NCI-H345 treated with DMSO at 0.1 percent for 48 hours (cell line): ENCODE results near the gene SLC38A10.
A peak's percentile ranks its signal among the peaks of the same experiment; 100 is the strongest.

Experiments
- DNase-seq: peaks from one replicate; lab custom pipeline; 2025; ENCODE audit not compliant: unreplicated experiment; lab: John Stamatoyannopoulos, UW

SLC38A10 gene

GRCh38 chr17:81258292-81258691 is 36.8 kb downstream of the SLC38A10 start:
- no peak for DNase-seq

GRCh38 chr17:81257533-81257932 is 37.6 kb downstream of the SLC38A10 start:
- no peak for DNase-seq

- DNase-seq = no peak
Observed at GRCh38 chr17:81256616-81257015, 38.5 kb downstream of the SLC38A10 start.

DNA sequence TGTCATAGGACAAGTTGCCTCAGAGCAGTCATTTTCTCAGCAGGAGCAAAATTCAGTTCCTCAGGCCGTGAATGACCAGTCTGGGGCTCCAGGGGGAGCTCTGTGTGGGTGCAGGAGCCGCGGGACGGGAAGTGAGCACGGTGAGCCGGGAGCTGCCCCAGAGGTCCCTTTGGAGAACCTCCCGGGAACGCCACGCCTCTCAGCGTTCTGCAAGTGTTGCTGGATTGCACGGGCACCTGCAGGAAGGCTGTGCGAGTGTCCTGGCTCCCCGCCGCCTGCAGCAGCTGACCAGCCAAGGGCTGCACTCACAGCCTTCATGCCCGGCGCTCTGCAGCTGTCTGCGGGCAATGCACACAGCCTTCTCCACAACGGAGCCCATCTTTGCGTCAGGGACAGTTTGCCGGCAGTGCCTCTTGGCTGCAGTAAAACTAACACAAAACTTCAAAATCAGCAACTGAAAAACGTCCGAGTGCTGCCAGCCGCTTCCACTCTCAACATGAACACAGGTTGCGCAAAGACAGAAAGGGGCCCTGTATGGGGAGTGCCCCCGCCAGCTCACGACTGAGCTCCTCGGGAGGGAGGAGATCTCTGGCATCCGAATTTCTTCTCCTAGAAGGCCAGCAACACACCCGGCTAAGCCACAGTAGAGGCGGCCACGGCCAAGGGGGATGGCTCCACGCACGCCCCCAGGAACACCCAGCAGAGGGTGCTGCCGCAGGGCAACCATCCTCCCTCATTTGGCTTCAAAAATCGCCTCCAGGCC is 40.0 kb downstream of the SLC38A10 start:
- no peak for DNase-seq

DNA sequence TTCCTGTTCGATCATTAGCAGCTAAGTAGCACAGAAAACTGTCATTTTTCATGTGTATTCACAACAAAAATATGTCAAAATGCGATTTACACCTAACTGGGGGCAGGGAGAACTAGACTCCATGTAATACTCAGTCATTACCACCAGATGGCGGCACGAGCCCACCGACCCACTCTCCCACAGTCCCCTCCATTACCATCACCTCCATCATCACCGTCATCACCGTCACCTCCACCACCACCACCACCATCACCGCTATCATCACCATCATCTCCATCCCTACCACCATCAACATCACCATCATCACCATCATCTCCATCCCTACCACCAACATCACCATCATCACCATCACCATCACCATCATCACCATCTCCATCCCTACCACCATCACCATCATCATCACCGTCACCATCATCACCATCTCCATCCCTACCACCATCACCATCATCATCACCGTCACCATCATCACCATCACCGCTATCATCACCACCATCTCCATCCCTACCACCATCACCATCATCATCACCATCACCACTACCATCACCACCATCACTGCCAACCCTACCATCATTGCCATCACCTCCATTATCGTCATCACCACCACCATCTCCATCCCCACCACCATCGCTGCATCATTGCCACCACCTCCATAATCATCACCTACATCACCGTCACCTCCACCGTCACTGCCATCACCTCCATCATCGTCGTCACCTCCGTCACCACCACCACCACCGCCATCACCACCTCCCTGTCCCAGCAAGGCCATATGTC is 41.6 kb downstream of the SLC38A10 start:
- peak; percentile 43 for DNase-seq

GRCh38 chr17:81252987-81253329 is 42.1 kb downstream of the SLC38A10 start:
- no peak for DNase-seq

DNA sequence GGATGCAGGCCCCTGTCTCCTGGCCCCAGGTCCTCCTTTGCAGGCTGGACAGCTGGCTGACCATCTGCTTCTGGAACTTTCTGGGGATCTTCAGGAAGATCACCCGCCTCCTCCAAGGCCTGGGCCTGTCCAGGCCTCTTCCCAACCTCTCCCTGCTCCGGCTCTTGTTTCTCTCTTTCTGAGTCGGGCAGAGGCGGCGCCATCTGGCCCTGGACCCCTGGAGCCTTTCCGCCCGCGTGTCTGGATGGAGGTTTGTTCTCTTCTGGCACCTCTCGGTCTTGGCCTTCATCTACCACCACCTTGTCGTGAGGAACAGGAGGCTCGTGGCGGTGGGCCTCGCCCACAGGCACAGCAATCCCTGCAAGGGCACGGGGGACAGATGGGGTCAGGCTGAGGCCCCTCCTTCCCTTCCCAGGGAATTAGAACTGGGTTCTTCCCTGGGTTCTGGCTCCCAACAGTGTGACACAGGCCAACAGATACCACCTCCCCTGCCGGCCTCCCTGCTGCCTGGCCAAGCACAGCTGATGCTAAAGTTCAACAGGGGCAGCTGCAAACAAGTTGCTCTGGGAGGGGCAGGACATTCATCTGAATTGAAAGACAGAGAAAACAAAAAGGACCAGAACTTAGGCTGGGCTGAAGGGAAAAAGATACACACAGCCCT is 42.7 kb downstream of the SLC38A10 start:
- DNase-seq = peak; percentile 10

DNA sequence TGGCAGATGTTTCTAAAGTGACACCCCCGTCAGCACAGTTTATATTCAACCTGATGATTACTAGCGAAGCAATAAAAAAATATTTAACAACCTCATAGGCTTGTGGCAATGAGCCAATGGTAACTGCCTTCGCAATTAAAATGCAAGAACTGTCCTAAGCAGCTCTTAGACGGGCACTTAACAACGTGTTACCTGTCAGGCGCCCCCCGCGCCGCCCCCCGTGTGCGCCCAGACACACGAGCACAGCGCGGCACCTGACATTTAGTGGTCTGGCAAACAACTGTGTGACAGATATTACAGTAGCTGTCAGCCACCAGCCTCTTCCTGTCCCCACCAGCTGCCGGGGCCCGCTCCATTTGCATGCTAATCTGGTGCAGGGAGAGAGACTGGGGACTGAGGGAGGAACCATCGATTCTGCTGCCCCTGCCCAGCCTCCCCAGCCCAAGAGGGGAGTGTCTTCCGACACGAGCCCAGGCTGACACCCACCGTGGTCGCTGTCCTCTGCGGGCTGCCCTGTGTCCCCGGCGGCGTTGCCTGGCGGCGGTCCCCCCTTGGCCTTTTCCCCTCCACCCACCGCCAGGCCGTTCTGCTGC is 43.3 kb downstream of the SLC38A10 start:
- DNase-seq = peak; percentile 97

GRCh38 chr17:81251094-81251708 is 43.9 kb downstream of the SLC38A10 start:
- DNase-seq = peak; percentile 97

DNA sequence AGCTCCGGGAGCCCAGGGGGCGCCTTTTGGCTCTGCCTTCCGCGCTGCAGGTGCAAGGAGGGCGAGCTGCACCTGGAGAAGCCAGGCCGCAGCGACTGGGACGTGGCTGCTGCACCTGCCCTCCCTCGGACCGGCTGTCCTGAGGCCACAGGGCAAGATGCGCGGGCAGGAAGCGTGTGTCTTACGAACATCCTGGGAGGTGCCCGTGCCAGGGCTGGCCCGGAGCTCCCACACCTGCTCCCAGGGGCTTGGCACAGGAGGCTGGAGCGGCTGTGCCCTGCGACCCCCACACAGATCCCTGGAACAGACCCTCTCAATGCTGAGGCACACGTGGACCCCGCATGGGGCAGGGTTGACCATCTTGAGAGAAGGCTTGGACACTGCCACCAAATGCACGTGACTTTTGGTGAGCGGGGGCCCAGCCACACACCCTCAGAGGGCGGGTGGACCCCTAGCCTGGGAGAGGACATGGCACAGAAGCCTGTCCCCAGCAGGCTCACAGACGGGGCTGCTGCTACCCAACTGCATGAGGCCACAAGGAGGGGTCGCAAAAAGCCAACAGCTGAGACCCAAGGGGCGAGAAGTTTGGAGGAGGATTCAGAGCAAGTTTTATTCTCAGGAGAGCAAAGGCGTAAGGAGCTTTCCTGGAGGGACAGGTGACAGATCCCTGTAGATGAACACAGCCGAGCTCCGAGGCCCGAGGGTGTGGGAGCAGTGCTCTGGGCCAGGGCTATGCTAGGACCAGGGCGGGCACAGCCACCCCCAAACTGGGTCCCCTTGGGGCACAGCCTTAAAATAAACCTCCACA is 44.6 kb downstream of the SLC38A10 start:
- peak; percentile 39 for DNase-seq

DNA sequence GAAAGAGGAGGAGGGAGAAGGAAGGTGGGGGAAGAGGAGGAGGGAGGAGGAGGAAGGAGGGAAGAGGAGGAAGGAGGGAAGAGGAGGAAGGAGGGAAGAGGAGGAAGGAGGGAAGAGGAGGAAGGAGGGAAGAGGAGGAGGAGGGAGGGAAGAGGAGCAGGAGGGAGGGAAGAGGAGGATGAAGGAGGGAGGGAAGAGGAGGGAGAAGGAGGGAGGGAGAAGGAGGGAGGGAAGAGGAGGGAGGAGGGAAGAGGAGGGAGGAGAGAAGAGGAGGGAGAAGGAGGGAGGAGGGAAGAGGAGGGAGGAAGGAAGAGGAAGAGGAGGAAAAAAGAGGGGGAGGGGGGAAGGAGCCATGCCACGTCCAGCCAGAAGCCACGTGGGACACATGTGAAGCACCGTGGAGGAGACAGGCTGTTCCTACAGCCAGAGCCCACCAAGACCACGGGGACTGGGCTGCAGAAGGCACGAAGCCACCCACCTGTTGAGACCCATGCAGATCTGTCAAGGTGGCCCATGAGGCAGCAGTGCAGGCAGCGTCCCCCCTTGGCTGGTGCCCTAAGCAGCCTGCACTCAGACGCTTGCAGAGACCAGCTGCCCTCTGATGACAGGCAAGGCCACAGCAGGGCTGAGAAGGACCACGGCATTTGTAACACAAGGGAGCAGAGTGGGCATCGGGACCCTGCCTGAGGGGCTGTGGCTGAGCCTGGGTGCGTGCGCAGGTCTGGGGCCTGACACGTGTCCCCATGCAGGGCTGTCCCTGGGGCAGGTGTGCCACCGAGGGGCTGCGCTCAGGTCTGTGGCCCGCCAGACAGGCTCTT is 45.7 kb downstream of the SLC38A10 start:
- DNase-seq = no peak

- DNase-seq = no peak
Observed at GRCh38 chr17:81248649-81249048, 46.5 kb downstream of the SLC38A10 start.

GRCh38 chr17:81247339-81247990 is 47.6 kb downstream of the SLC38A10 start:
- DNase-seq = no peak

GRCh38 chr17:81246679-81247338 is 48.3 kb downstream of the SLC38A10 start:
- no peak for DNase-seq

DNA sequence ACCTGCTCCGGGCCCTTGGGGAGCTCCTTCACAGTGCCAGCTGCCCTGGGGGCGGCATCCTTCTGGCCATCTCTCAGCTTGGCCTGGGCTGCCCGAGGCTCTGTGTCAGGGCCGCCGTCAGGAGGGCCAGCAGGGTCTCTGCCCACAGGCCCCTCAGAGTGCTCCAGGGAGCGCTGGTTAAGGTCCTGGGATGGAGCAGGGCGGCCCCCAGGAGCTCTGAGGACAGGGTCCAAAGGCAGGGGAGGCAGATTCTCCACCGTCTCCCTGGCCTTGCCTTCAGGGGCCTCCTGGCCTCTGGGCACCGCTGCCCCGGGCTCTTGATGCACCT is 48.8 kb downstream of the SLC38A10 start:
- no peak for DNase-seq

DNA sequence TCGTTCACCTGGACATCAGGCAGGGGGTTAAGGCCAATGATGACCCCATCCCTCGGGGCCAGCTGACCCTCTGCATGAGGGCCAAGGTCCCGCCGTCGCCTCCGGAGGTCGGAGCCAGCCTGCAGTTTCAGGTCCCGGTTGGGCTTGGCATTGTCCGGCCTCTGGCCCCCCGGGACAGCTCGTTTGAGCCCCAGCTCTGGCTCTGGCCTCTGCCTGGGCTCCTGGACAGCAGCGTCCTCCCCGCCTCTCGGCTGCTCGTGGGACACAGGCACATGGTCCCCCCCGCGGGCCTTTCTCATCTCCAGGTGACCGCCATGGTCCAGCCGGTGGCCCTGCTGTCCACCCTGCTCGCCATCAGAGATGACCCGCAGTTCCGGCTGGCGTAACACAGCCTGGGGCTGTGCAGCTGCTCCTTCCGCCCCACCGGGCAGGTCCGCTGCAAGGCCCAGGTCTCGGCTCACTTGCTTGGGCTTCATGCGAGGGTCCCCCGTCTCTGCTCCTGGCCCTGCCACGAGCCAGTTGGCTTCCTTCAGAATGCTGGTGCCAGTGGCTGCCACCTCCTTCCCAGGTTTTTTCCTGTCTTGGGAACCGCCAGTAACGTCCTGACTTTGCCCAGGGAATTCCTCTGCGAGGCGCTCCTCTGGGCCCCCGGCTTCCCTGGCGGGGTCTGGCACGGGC is 49.3 kb downstream of the SLC38A10 start:
- no peak for DNase-seq

- DNase-seq = no peak
Observed at GRCh38 chr17:81245024-81245664, 50.0 kb downstream of the SLC38A10 start.
